Measurements from ENCODE around the gene OOSP2. TPM values are rescaled to one million over a fixed set of nuclear protein-coding genes. Genes with fewer than 3 reads are reported as not detected.

OOSP2 gene
- total and polyA plus RNA-seq, 2 donors (not counting 1 experiment from before 2014, with no cell fraction given), result not detected

DNA sequence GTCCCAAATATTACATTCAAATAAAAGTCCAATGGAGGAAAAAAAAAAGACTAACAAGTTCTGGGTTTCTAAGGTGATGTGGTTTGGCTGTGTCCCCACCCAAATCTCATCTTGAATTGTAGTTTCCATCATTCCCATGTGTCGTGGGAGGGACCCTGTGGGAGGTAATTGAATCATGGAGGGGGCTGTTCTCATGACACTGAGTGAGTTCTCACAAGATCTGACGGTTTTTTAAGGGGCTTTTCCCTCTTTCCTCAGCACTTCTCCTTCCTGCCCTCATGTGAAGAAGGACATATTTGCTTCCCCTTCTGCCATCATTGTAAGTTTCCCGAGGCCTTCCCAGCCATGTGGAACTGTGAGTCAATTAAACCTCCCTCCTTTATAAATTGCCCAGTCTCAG is 40.3 kb downstream of the OOSP2 start:
- no peaks in the 10 kb centered on the region for H3K9me3 ChIP-seq (ENCODE audit: control insufficient read depth, insufficient read depth, low read depth, low read length)
- H3K79me2 ChIP-seq (ENCODE audit: control insufficient read depth, insufficient read depth, low read length), result no peaks in the 10 kb centered on the region
- H2AFZ ChIP-seq (ENCODE audit: low read length), result no peak overlapping the region
- H3K27ac ChIP-seq (ENCODE audit: insufficient read depth, low read length), result no peak overlapping the region
- H3K4me3 ChIP-seq (replicated peaks in 1 of 4; ENCODE audit: control extremely low read depth in 1 of 4, insufficient read depth in 1 of 4, low read depth in 3 of 4, low read length in 4 of 4), result no peak overlapping the region
- H3K9ac ChIP-seq (ENCODE audit: insufficient read depth, low read length), result no peak overlapping the region
- H3K4me1 ChIP-seq (ENCODE audit: control insufficient read depth, extremely low read depth, insufficient read depth, low read length), result no peaks in the 10 kb centered on the region
- H3K36me3 ChIP-seq (ENCODE audit: control insufficient read depth, insufficient read depth, low read length), result no peaks in the 10 kb centered on the region
- DNase-seq (ENCODE audit: low read depth in 2 of 2), result no peak
- H3K27me3 ChIP-seq (ENCODE audit: control insufficient read depth, insufficient read depth, low read length), result no peaks in the 10 kb centered on the region
- H3K4me2 ChIP-seq (ENCODE audit: extremely low read depth, insufficient read depth, low read length), result no peak overlapping the region
- H4K20me1 ChIP-seq (ENCODE audit: control insufficient read depth, extremely low read depth, insufficient read depth, low read length), result no peaks in the 10 kb centered on the region
- TF ChIP-seq EZH2 (IDR thresholded peaks at IDR 0.05; ENCODE audit: low read length, missing control alignments), result no peak
- TF ChIP-seq, protein P1, sequence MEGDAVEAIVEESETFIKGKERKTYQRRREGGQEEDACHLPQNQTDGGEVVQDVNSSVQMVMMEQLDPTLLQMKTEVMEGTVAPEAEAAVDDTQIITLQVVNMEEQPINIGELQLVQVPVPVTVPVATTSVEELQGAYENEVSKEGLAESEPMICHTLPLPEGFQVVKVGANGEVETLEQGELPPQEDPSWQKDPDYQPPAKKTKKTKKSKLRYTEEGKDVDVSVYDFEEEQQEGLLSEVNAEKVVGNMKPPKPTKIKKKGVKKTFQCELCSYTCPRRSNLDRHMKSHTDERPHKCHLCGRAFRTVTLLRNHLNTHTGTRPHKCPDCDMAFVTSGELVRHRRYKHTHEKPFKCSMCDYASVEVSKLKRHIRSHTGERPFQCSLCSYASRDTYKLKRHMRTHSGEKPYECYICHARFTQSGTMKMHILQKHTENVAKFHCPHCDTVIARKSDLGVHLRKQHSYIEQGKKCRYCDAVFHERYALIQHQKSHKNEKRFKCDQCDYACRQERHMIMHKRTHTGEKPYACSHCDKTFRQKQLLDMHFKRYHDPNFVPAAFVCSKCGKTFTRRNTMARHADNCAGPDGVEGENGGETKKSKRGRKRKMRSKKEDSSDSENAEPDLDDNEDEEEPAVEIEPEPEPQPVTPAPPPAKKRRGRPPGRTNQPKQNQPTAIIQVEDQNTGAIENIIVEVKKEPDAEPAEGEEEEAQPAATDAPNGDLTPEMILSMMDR (conservative IDR thresholded peaks at IDR 0.05 in 1 of 2, IDR thresholded peaks at IDR 0.05 in 1 of 2; ENCODE audit: low read depth in 1 of 2, low read length in 2 of 2), result no peak

DNA sequence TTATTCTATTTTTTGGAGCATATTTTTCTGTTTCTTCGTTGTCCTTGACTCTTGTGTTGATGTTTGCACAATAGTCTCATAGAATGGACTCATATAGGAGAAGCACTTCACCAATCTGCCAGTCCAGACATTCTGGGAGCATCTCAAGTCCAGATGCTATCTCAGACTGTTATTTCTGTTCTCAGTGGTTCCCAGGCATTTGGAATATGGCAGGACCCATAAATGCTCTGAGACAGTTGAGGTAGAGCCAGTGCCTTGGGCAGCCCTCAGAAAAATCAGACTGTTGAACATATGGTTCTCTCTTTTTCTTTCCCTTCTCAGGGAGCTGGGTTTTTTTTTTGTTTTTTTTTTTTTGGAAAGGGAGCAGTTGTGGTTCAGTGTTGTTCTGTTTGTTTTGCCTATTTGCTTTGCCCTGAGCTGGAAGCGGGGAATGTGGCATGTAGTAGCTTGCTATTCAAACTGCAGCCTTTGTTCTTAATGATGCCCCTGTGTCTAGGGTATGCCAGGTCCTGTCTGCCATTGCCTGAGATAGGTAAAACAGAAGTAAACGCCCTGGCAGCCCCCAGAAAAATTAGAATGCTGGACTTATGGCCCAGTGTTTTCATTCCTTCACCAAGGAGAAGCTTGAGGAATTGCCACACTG is 44.5 kb downstream of the OOSP2 start:
- H3K4me2 ChIP-seq (ENCODE audit: extremely low read depth, insufficient read depth, low read length), result no peak overlapping the region
- no peak overlapping the region for H2AFZ ChIP-seq (ENCODE audit: low read length)
- no peaks in the 10 kb centered on the region for H3K9me3 ChIP-seq (ENCODE audit: control insufficient read depth, insufficient read depth, low read depth, low read length)
- H3K27me3 ChIP-seq (ENCODE audit: control insufficient read depth, insufficient read depth, low read length), result no peaks in the 10 kb centered on the region
- H3K27ac ChIP-seq (ENCODE audit: insufficient read depth, low read length), result no peak overlapping the region
- no peaks in the 10 kb centered on the region for H4K20me1 ChIP-seq (ENCODE audit: control insufficient read depth, extremely low read depth, insufficient read depth, low read length)
- no peak for DNase-seq (ENCODE audit: low read depth in 2 of 2)
- H3K4me3 ChIP-seq (replicated peaks in 1 of 4; ENCODE audit: control extremely low read depth in 1 of 4, insufficient read depth in 1 of 4, low read depth in 3 of 4, low read length in 4 of 4), result no peak overlapping the region
- no peaks in the 10 kb centered on the region for H3K36me3 ChIP-seq (ENCODE audit: control insufficient read depth, insufficient read depth, low read length)
- no peaks in the 10 kb centered on the region for H3K4me1 ChIP-seq (ENCODE audit: control insufficient read depth, extremely low read depth, insufficient read depth, low read length)
- no peaks in the 10 kb centered on the region for H3K79me2 ChIP-seq (ENCODE audit: control insufficient read depth, insufficient read depth, low read length)
- TF ChIP-seq, protein P1 (conservative IDR thresholded peaks at IDR 0.05 in 1 of 2, IDR thresholded peaks at IDR 0.05 in 1 of 2; ENCODE audit: low read depth in 1 of 2, low read length in 2 of 2), result no peak
- TF ChIP-seq EZH2 (IDR thresholded peaks at IDR 0.05; ENCODE audit: low read length, missing control alignments), result no peak
- H3K9ac ChIP-seq (ENCODE audit: insufficient read depth, low read length), result no peak overlapping the region

DNA sequence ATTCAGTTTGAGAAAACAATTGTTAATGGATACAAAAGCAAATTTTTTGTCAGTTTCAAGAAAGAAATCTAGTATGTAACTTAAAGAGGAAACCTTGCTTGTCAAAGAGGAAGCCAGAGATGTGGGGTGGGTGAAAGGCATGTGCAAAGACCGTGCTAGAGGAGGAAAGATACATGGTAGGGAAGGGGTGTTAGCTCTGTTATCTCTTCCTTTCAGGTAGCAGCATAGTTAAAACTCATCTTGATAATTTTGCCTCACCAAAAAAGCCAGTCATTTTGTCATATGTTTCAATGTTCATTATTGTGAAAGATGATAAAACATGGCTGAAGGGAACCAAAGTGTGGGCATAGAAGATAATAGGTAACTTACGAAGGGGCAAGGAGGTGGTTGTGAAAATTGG is 45.7 kb downstream of the OOSP2 start:
- no peak overlapping the region for H3K27ac ChIP-seq (ENCODE audit: insufficient read depth, low read length)
- H3K9ac ChIP-seq (ENCODE audit: insufficient read depth, low read length), result no peak overlapping the region
- H2AFZ ChIP-seq (ENCODE audit: low read length), result no peak overlapping the region
- no peaks in the 10 kb centered on the region for H3K36me3 ChIP-seq (ENCODE audit: control insufficient read depth, insufficient read depth, low read length)
- H3K9me3 ChIP-seq (ENCODE audit: control insufficient read depth, insufficient read depth, low read depth, low read length), result no peaks in the 10 kb centered on the region
- H4K20me1 ChIP-seq (ENCODE audit: control insufficient read depth, extremely low read depth, insufficient read depth, low read length), result no peaks in the 10 kb centered on the region
- TF ChIP-seq EZH2 (IDR thresholded peaks at IDR 0.05; ENCODE audit: low read length, missing control alignments), result no peak
- TF ChIP-seq, protein P1 (conservative IDR thresholded peaks at IDR 0.05 in 1 of 2, IDR thresholded peaks at IDR 0.05 in 1 of 2; ENCODE audit: low read depth in 1 of 2, low read length in 2 of 2), result no peak
- no peak for DNase-seq (ENCODE audit: low read depth in 2 of 2)
- H3K79me2 ChIP-seq (ENCODE audit: control insufficient read depth, insufficient read depth, low read length), result no peaks in the 10 kb centered on the region
- H3K4me1 ChIP-seq (ENCODE audit: control insufficient read depth, extremely low read depth, insufficient read depth, low read length), result no peaks in the 10 kb centered on the region
- H3K4me2 ChIP-seq (ENCODE audit: extremely low read depth, insufficient read depth, low read length), result no peak overlapping the region
- H3K27me3 ChIP-seq (ENCODE audit: control insufficient read depth, insufficient read depth, low read length), result no peaks in the 10 kb centered on the region
- no peak overlapping the region for H3K4me3 ChIP-seq (replicated peaks in 1 of 4; ENCODE audit: control extremely low read depth in 1 of 4, insufficient read depth in 1 of 4, low read depth in 3 of 4, low read length in 4 of 4)
